Lung (tissue), 12 donors: ENCODE measurements around the gene RNU7-1. TPM values are rescaled to one million over a fixed set of nuclear protein-coding genes. Genes with fewer than 3 reads are reported as not detected.

Source experiments
- ATAC-seq: fragments of 200-7000 bp; cut with Tn5 transposase; one replicate; pipeline ENCODE4 v1.9.1; 2020; ENCODE audit warnings: moderate number of reproducible peaks; ENCODE audit not compliant: insufficient read depth, low FRiP score
- DNase-seq, 3 donors: peaks; one replicate each; pipeline ENCODE4 v3.0.0-alpha.2; 2013 to 2017
- H3K27ac ChIP-seq, 2 donors: one replicate each; pipeline ENCODE4 v1.5.1; 2013; ENCODE audit warnings: mild to moderate bottlenecking in 2 of 2, moderate library complexity in 2 of 2, control low read depth in 1 of 2, inconsistent platforms in 1 of 2, low read depth in 1 of 2, low read length in 1 of 2
- H3K27me3 ChIP-seq, 3 donors: one replicate each; pipeline ENCODE4 v1.5.1; 2013; ENCODE audit warnings: low read length in 2 of 3; ENCODE audit not compliant: control insufficient read depth in 3 of 3, insufficient read depth in 3 of 3
- H3K36me3 ChIP-seq, 4 donors: one replicate each; pipeline ENCODE4 v1.5.1; 2013; ENCODE audit warnings: low read length in 4 of 4, mild to moderate bottlenecking in 1 of 4, moderate library complexity in 1 of 4; ENCODE audit not compliant: control insufficient read depth in 4 of 4, insufficient read depth in 4 of 4
- H3K4me1 ChIP-seq, 5 donors: one replicate each; pipeline ENCODE4 v1.5.1; 2013; ENCODE audit warnings: low read length in 5 of 5, mild to moderate bottlenecking in 2 of 5, moderate library complexity in 1 of 5; ENCODE audit not compliant: control insufficient read depth in 5 of 5, insufficient read depth in 5 of 5
- H3K4me3 ChIP-seq: one replicate; pipeline ENCODE4 v1.5.1; 2013; ENCODE audit warnings: mild to moderate bottlenecking, control low read depth, moderate library complexity
- H3K9ac ChIP-seq, 2 donors: one replicate each; pipeline ENCODE4 v1.5.1; 2013; ENCODE audit warnings: low read length in 2 of 2, control low read depth in 1 of 2; ENCODE audit not compliant: insufficient read depth in 1 of 2
- H3K9me3 ChIP-seq, 4 donors: one replicate each; pipeline ENCODE4 v1.5.1; 2013; ENCODE audit warnings: low read length in 3 of 4, mild to moderate bottlenecking in 1 of 4, moderate library complexity in 1 of 4; ENCODE audit not compliant: control insufficient read depth in 4 of 4, insufficient read depth in 3 of 4
- CTCF ChIP-seq: IDR thresholded peaks from 2 replicates; pipeline ENCODE4 v1.5.1; 2012; ENCODE audit warnings: mild to moderate bottlenecking; ENCODE audit errors: control extremely low read depth, extremely low read depth
- WGBS, 2 donors: extraction: QIAGEN DNeasy Blood & Tissue Kit; methylation state at CpG; one replicate each; pipeline ENCODE4 v1.1.7; 2013; 5-methylcytosine and 5-hydroxymethylcytosine counted together
- polyA plus RNA-seq, 2 donors: library from polyadenylated mRNA; stranded (reverse); fragments of 200-250 nt; gene quantifications; one replicate each; pipeline ENCODE4 v1.2.1, GENCODE V29; 2013
- total RNA-seq, 2 donors: library from RNA; depleted of rRNA in 1 of 2; stranded (reverse); fragments of >200 nt in 1 of 2; gene quantifications; one replicate each; pipeline ENCODE4 v1.2.1, GENCODE V29; 2014 to 2021
- donor health status: control.
- donor health status: control.
- donor health status: Bipolar disorder and iron deficiency.
- donor health status: healthy.
- donor health status: DM: yes; HTN: yes; CAD: no.

RNU7-1 gene
- total and polyA plus RNA-seq, 4 donors, result not detected

- Histone ChIP-seq H3K4me1 (peaks cover 0 to 14% (median 2%) of the 10 kb centered on the region in 5 donors), H3K9me3 (no peaks in the 10 kb centered on the region), H3K4me3 (no peak overlapping the region), H3K27me3 (no peaks in the 10 kb centered on the region), H3K27ac (peak overlapping the region in 1 of 2 donors; percentile 87), H3K9ac (no peak overlapping the region), H3K36me3 (peaks cover 0 to 11% (median 7%) of the 10 kb centered on the region in 4 donors)
- DNase-seq (no peak), ATAC-seq (no peak)
- TF ChIP-seq CTCF, result no peak
- WGBS, 2 donors, result 64 to 72% methylated on average over 1 of the region's 1 CpG
Observed at GRCh38 chr12:6950401-6950801, 6.8 kb downstream of the RNU7-1 start.

GRCh38 chr12:6950811-6951540 lies 7.4 kb downstream of the RNU7-1 start, which contains the start of gene PTPN6:
TSS of gene PTPN6 (plus strand) at chr12:6951356. CDS start at chr12:6951513, 157 bp downstream.
- no peak for TF ChIP-seq CTCF
- H3K27me3 ChIP-seq, result no peaks in the 10 kb centered on the region
- DNase-seq (no peak), ATAC-seq (peak; percentile 34)
- peak within 1 kb of the TSS in 1 of 2 donors; percentile 87 for H3K27ac ChIP-seq
- H3K4me1 ChIP-seq, result peaks cover 0 to 8% (median 0%) of the 10 kb centered on the region in 5 donors
- 30 to 59% methylated on average over 24 to 25 of the region's 25 CpGs for WGBS, 2 donors
- no peaks in the 10 kb centered on the region for H3K9me3 ChIP-seq
- H3K9ac ChIP-seq, result no peak within 1 kb of the TSS
- peak within 1 kb of the TSS; percentile 40 for H3K4me3 ChIP-seq
- H3K36me3 ChIP-seq, result peaks cover 0 to 7% (median 1%) of the 10 kb centered on the region in 4 donors

- no peaks in the 10 kb centered on the region for H3K9me3 ChIP-seq
Observed at GRCh38 chr12:6951551-6952120, 8.0 kb downstream of the RNU7-1 start.

More at GRCh38 chr12:6951551-6952120, 8.0 kb downstream of the RNU7-1 start:
- Histone ChIP-seq H3K9ac (no peak overlapping the region), H3K27me3 (no peaks in the 10 kb centered on the region), H3K36me3 (peaks cover 0 to 10% (median 1%) of the 10 kb centered on the region in 4 donors), H3K27ac (peak overlapping the region in 1 of 2 donors; percentile 87), H3K4me1 (peaks cover 0 to 8% (median 0%) of the 10 kb centered on the region in 5 donors), H3K4me3 (peak overlapping the region; percentile 40)
- 33 to 59% methylated on average over 19 to 20 of the region's 20 CpGs for WGBS, 2 donors
- no peak for TF ChIP-seq CTCF
- ATAC-seq, result no peak
- DNase-seq, result no peak
